Measurements from ENCODE around the gene SLC4A11. TPM values are rescaled to one million over a fixed set of nuclear protein-coding genes. Genes with fewer than 3 reads are reported as not detected.
A peak's percentile ranks its signal among the peaks of the same experiment; 100 is the strongest.

Gene SLC4A11
- total RNA-seq, 4 donors from 2014 or later, result 7.2 to 24.7 (median 17.7) TPM

- intact Hi-C loops (cut with DNase I), result no loop called here
- Histone ChIP-seq H3K4me3 (peak overlapping the region; percentile 58 to 93 (median 80)), H3K9me3 (no peaks in the 10 kb centered on the region), H3K36me3 (peaks cover 0 to 10% (median 0%) of the 10 kb centered on the region in 3 donors), H3K27ac (peak overlapping the region; percentile 74 to 82 (median 79)), H3K27me3 (peaks cover 0 to 79% (median 0%) of the 10 kb centered on the region in 4 donors), H3K4me1 (peaks cover 23 to 62% (median 37%) of the 10 kb centered on the region in 3 donors)
- no CpG with 5 or more reads among the region's 48 CpGs for WGBS, 2 donors
- no peak for TF ChIP-seq CTCF (IDR thresholded peaks at IDR 0.05)
- TF ChIP-seq POLR2A (IDR thresholded peaks at IDR 0.05), result no peak
- DNase-seq, result no peak
Observed at GRCh38 chr20:3238616-3239025, 369 bp downstream of the SLC4A11 start.

- Histone ChIP-seq H3K4me3 (peak overlapping the region; percentile 58 to 93 (median 80)), H3K4me1 (peaks cover 23 to 62% (median 37%) of the 10 kb centered on the region in 3 donors), H3K36me3 (peaks cover 0 to 11% (median 0%) of the 10 kb centered on the region in 3 donors), H3K27me3 (peaks cover 0 to 79% (median 0%) of the 10 kb centered on the region in 4 donors), H3K9me3 (no peaks in the 10 kb centered on the region), H3K27ac (peak overlapping the region in 3 of 4 donors; percentile 77 to 82 (median 81))
- intact Hi-C loops (cut with DNase I), result no loop called here
- no peak for DNase-seq
- 9% methylated on average over 8 of the region's 59 CpGs; no CpG with 5 or more reads in 1 of the 2 donors for WGBS, 2 donors
- no peak for TF ChIP-seq POLR2A (IDR thresholded peaks at IDR 0.05)
- no peak for TF ChIP-seq CTCF (IDR thresholded peaks at IDR 0.05)
Observed at GRCh38 chr20:3237958-3238615, 903 bp downstream of the SLC4A11 start.

GRCh38 chr20:3237011-3237957 lies 1.7 kb downstream of the SLC4A11 start:
- peaks cover 23 to 62% (median 37%) of the 10 kb centered on the region in 3 donors for H3K4me1 ChIP-seq
- peaks cover 0 to 11% (median 0%) of the 10 kb centered on the region in 3 donors for H3K36me3 ChIP-seq
- no peaks in the 10 kb centered on the region for H3K9me3 ChIP-seq
- DNase-seq, result no peak
- H3K4me3 ChIP-seq, result peak overlapping the region; percentile 58 to 93 (median 80)
- H3K27ac ChIP-seq, result no peak overlapping the region
- no peak for TF ChIP-seq CTCF (IDR thresholded peaks at IDR 0.05)
- TF ChIP-seq POLR2A (IDR thresholded peaks at IDR 0.05), result no peak
- H3K27me3 ChIP-seq, result peaks cover 0 to 75% (median 0%) of the 10 kb centered on the region in 4 donors
- intact Hi-C loops (cut with DNase I), result no loop called here
- 20 to 60% methylated on average over 2 to 11 of the region's 25 CpGs for WGBS, 2 donors

- intact Hi-C loops (cut with DNase I), result no loop called here
- H3K4me1 ChIP-seq, result peaks cover 23 to 56% (median 37%) of the 10 kb centered on the region in 3 donors
- WGBS, 2 donors, result 18 to 62% methylated on average over 2 to 4 of the region's 4 CpGs
- no peak for DNase-seq
- peaks cover 0 to 63% (median 0%) of the 10 kb centered on the region in 4 donors for H3K27me3 ChIP-seq
- TF ChIP-seq CTCF (IDR thresholded peaks at IDR 0.05) (no peak), POLR2A (IDR thresholded peaks at IDR 0.05) (no peak)
- H3K9me3 ChIP-seq, result no peaks in the 10 kb centered on the region
- no peak overlapping the region for H3K27ac ChIP-seq
- no peak overlapping the region for H3K4me3 ChIP-seq
- peaks cover 0 to 20% (median 0%) of the 10 kb centered on the region in 3 donors for H3K36me3 ChIP-seq
Observed at GRCh38 chr20:3235666-3236324, 3.2 kb downstream of the SLC4A11 start.

Measured in esophagus squamous epithelium (tissue), 5 donors.